Prostate gland (tissue), 2 donors: ENCODE measurements around the gene CHID1.

Experiments
- POLR2AphosphoS5 ChIP-seq: sonication (generic); formaldehyde crosslinking; IDR thresholded peaks from one replicate; pipeline ENCODE4 v1.6.1; 2017; ENCODE audit warnings: antibody characterized with exemption
- TF ChIP-seq, protein P1 (sequence below), 4 experiments: fragments of 200-600 bp in 2 of 4; fragments of 450-650 bp in 2 of 4; sonication (generic) in 2 of 4; IDR thresholded peaks; 1 replicate in 3 of 4; 2 replicates in 1 of 4; pipeline ENCODE4 v1.5.1; 2016 to 2019; ENCODE audit warnings: antibody characterized with exemption in 4 of 4, mild to moderate bottlenecking in 2 of 4, moderate library complexity in 2 of 4

DNA sequence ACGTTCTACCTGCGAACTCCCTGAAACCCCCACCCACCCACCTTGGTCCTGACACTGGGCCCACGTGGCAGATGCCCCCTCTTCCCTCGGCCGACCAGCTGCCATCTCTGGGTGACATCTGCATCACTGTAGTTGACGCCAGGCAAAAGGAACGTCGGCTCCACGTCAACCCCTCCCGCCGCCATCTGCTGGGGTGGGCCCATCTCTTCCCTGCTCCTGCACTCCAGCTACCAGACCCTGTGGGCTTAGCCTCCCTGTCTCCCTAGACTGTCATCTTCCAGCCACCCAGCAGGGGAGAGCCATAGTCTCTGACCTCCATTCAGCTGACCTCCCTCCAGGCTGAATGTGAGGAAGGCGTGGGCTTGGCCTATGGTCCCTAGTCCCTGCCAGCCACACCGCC, 21.4 kb downstream of the CHID1 start:
- TF ChIP-seq, protein P1, sequence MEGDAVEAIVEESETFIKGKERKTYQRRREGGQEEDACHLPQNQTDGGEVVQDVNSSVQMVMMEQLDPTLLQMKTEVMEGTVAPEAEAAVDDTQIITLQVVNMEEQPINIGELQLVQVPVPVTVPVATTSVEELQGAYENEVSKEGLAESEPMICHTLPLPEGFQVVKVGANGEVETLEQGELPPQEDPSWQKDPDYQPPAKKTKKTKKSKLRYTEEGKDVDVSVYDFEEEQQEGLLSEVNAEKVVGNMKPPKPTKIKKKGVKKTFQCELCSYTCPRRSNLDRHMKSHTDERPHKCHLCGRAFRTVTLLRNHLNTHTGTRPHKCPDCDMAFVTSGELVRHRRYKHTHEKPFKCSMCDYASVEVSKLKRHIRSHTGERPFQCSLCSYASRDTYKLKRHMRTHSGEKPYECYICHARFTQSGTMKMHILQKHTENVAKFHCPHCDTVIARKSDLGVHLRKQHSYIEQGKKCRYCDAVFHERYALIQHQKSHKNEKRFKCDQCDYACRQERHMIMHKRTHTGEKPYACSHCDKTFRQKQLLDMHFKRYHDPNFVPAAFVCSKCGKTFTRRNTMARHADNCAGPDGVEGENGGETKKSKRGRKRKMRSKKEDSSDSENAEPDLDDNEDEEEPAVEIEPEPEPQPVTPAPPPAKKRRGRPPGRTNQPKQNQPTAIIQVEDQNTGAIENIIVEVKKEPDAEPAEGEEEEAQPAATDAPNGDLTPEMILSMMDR (IDR thresholded peaks at IDR 0.05): no peak
- TF ChIP-seq POLR2AphosphoS5: no peak
